ENCODE data around the gene GPAT2.
A peak's percentile ranks its signal among the peaks of the same experiment; 100 is the strongest.
"Not testable (repeated sequence)": the region's sequence is repeated elsewhere in the genome, so short reads cannot be mapped to it uniquely, and the experiment has no call there.

GPAT2 gene

GRCh38 chr2:95992520-95993272, 42.0 kb downstream of the GPAT2 start:
- in situ Hi-C loops (cut with MboI; ENCODE audit: low sequenced_read_pairs); H3K27me3 ChIP-seq (ENCODE audit: low read depth); H3K9me3 ChIP-seq; H3K4me1 ChIP-seq; H3K36me3 ChIP-seq (replicated peaks): not testable (repeated sequence)
- peak; percentile 65 to 86 for DNase-seq (ENCODE audit: low spot score in 2 of 2)
- peak overlapping the region; percentile 62 for H3K4me3 ChIP-seq

DNA sequence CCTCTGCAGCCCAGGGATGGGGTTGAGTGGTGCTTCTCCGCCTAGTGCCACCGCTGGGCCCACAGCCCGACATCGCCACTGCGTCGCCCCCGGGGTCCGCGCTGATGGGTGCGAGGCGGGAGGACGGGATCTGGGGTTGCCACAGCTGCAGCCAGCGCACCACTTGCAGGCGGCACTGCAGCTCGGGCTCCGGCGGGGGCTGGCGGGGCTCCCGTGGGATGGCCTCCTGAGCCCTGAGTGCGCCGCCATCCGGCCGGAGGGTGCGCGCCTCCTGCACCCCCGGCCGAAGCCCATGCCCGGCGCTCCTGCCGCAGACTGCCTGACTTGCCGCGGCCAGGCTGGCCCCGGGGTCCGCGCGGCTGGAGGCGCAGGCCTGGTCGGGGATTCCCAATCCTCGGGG, 42.6 kb downstream of the GPAT2 start:
- H3K27me3 ChIP-seq (ENCODE audit: low read depth); H3K9me3 ChIP-seq; in situ Hi-C loops (cut with MboI; ENCODE audit: low sequenced_read_pairs); H3K36me3 ChIP-seq (replicated peaks); H3K4me1 ChIP-seq: not testable (repeated sequence)
- H3K4me3 ChIP-seq, result peak overlapping the region; percentile 62
- DNase-seq (ENCODE audit: low spot score in 2 of 2), result peak in 1 of 2 experiments; percentile 40

GRCh38 chr2:95991351-95992094, 43.2 kb downstream of the GPAT2 start, which contains the start of gene ANKRD36C:
ANKRD36C (minus strand) TSS chr2:95991824; CDS start chr2:95991708, 116 bp downstream.
- H3K27me3 ChIP-seq (ENCODE audit: low read depth); H3K36me3 ChIP-seq (replicated peaks); H3K9me3 ChIP-seq; in situ Hi-C loops (cut with MboI; ENCODE audit: low sequenced_read_pairs); H3K4me1 ChIP-seq: not testable (repeated sequence)
- peak; percentile 5 to 61 for DNase-seq (ENCODE audit: low spot score in 2 of 2)
- H3K4me3 ChIP-seq, result peak within 1 kb of the TSS; percentile 62

DNA sequence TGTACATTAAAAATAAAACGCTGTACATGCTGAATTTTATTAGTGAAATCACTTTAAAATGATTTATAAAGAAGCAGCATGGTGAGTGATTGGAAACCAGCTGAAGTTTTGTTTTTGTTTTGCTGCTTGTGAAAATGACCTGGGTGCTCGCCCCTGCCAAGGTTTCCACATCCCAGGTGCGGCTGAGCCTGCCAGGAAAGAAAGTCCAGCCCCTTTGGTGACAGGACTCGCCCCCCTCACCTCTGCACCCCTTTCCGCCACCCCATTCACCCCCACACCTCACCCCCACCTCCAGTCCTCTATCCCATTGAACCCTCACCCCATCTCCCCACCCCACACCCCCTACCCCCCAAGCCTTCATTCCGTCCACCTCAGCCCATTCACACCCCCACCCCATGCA, 43.8 kb downstream of the GPAT2 start:
- H3K4me3 ChIP-seq, result peak overlapping the region; percentile 27
- H3K27me3 ChIP-seq (ENCODE audit: low read depth); in situ Hi-C loops (cut with MboI; ENCODE audit: low sequenced_read_pairs); H3K9me3 ChIP-seq; H3K36me3 ChIP-seq (replicated peaks); H3K4me1 ChIP-seq; DNase-seq (ENCODE audit: low spot score in 2 of 2): not testable (repeated sequence)
